HepG2 (cell line): ENCODE measurements around the gene TSEN34. TPM values are rescaled to one million over a fixed set of nuclear protein-coding genes. Genes with fewer than 3 reads are reported as not detected.

Experiments used
- AKAP8 ChIP-seq: sonication (generic); formaldehyde crosslinking; IDR thresholded peaks from 2 replicates; pipeline ENCODE4 v1.5.1; 2020; ENCODE audit warnings: mild to moderate bottlenecking, missing genetic modification reagents
- CCDC6 ChIP-seq: sonication (generic); formaldehyde crosslinking; IDR thresholded peaks from 2 replicates; pipeline ENCODE4 v1.8.1; 2022; ENCODE audit warnings: mild to moderate bottlenecking, missing genetic modification reagents, moderate library complexity
- CEBPB ChIP-seq: IDR thresholded peaks from 2 replicates; pipeline ENCODE4 v1.6.1; 2011; ENCODE audit warnings: low read depth, low read length, improper control_type of control experiment, borderline replicate concordance
- CREB1 ChIP-seq, 2 experiments: fragments of 450-650 bp in 1 of 2; IDR thresholded peaks; 2 replicates each; pipeline ENCODE4 v1.6.1; 2016 to 2017; ENCODE audit warnings: control low read depth in 1 of 2, mild to moderate bottlenecking in 1 of 2, missing compliant biosample characterization in 1 of 2, missing genetic modification characterization in 1 of 2
- GABPB1 ChIP-seq: IDR thresholded peaks from 2 replicates; pipeline ENCODE4 v1.6.1; 2016; ENCODE audit warnings: mild to moderate bottlenecking, missing genetic modification reagents, moderate library complexity, missing compliant biosample characterization
- HDAC6 ChIP-seq: fragments of 200-600 bp; sonication (generic); IDR thresholded peaks from 2 replicates; pipeline ENCODE4 v1.7.0; 2017; ENCODE audit warnings: mild to moderate bottlenecking, antibody characterized with exemption, low read length, low read depth
- HOXA3 ChIP-seq: sonication (generic); formaldehyde crosslinking; IDR thresholded peaks from 2 replicates; pipeline ENCODE4 v1.5.0; 2020; ENCODE audit warnings: missing genetic modification reagents
- KDM2A ChIP-seq: sonication (generic); formaldehyde crosslinking; IDR thresholded peaks from 2 replicates; pipeline ENCODE4 v1.4.0; 2020; ENCODE audit warnings: low read depth, missing genetic modification reagents, borderline replicate concordance
- NCOR1 ChIP-seq: fragments of 200-600 bp; sonication (generic); IDR thresholded peaks from 2 replicates; pipeline ENCODE4 v1.7.0; 2017; ENCODE audit warnings: antibody characterized with exemption, low read length, borderline replicate concordance
- PCBP1 ChIP-seq: fragments of 200-400 bp; formaldehyde crosslinking; IDR thresholded peaks from 2 replicates; pipeline ENCODE4 v1.6.1; 2017; ENCODE audit warnings: mild to moderate bottlenecking, low read depth, low read length, borderline replicate concordance
- PHF21A ChIP-seq: sonication (generic); formaldehyde crosslinking; IDR thresholded peaks from 2 replicates; pipeline ENCODE4 v1.5.0; 2020; ENCODE audit warnings: mild to moderate bottlenecking, missing genetic modification reagents
- RBFOX2 ChIP-seq: fragments of 200-400 bp; formaldehyde crosslinking; IDR thresholded peaks from 2 replicates; pipeline ENCODE4 v1.6.1; 2017; ENCODE audit warnings: low read depth, mild to moderate bottlenecking, low read length
- SNAPC2 ChIP-seq: sonication (generic); formaldehyde crosslinking; IDR thresholded peaks from 2 replicates; pipeline ENCODE4 v1.8.1; 2022; ENCODE audit warnings: mild to moderate bottlenecking, missing genetic modification reagents
- ZNF569 ChIP-seq: sonication (generic); formaldehyde crosslinking; IDR thresholded peaks from 2 replicates; pipeline ENCODE4 v1.5.0; 2020; ENCODE audit warnings: mild to moderate bottlenecking, missing genetic modification reagents, moderate library complexity, borderline replicate concordance
- ZNF607 ChIP-seq: sonication (generic); formaldehyde crosslinking; IDR thresholded peaks from 2 replicates; pipeline ENCODE4 v1.5.1; 2020; ENCODE audit warnings: missing genetic modification reagents, mild to moderate bottlenecking, borderline replicate concordance
- ZNF616 ChIP-seq: sonication (generic); formaldehyde crosslinking; IDR thresholded peaks from 2 replicates; pipeline ENCODE4 v1.5.0; 2020; ENCODE audit warnings: low read depth, mild to moderate bottlenecking, missing genetic modification reagents
- polyA plus RNA-seq, 8 experiments: library from polyadenylated mRNA; depleted of rRNA in 3 of 8; stranded (reverse) in 7 of 8; unstranded in 1 of 8; fragments of >200 nt; fragmentation: Illumina TruSeq in 4 of 8; extraction: Trizol in 4 of 8; gene quantifications; 2 replicates each; pipeline versions ENCODE4 v1.2.1 to v1.2.3, GENCODE V29; 2011 to 2016; ENCODE audit warnings: low read depth in 4 of 8, missing spikeins in 1 of 8, mixed read lengths in 1 of 8; ENCODE audit not compliant: insufficient read depth in 1 of 8
- total RNA-seq, 5 experiments: library from RNA; depleted of rRNA; stranded (reverse); fragments of >200 nt; fragmentation: Illumina TruSeq; extraction: Trizol; gene quantifications; 2 replicates each; pipeline ENCODE4 v1.2.3, GENCODE V29; 2016; ENCODE audit warnings: low read depth in 1 of 5
- TF ChIP-seq, protein P1 (sequence below): sonication (generic); formaldehyde crosslinking; IDR thresholded peaks from 2 replicates; pipeline ENCODE4 v1.9.0; 2021; ENCODE audit warnings: missing genetic modification reagents, borderline replicate concordance
- TF ChIP-seq, protein P2 (sequence below): IDR thresholded peaks from 2 replicates; pipeline ENCODE4 v1.6.1; 2016; ENCODE audit warnings: low read depth
- TF ChIP-seq, protein P3 (sequence below): sonication (generic); formaldehyde crosslinking; IDR thresholded peaks from 2 replicates; pipeline ENCODE4 v1.5.0; 2020; ENCODE audit warnings: missing genetic modification reagents, mild to moderate bottlenecking, borderline replicate concordance
- TF ChIP-seq, protein P4 (sequence below): sonication (generic); formaldehyde crosslinking; IDR thresholded peaks from 2 replicates; pipeline ENCODE4 v1.4.0; 2020; ENCODE audit warnings: mild to moderate bottlenecking, missing genetic modification reagents, borderline replicate concordance
- TF ChIP-seq, protein P5 (sequence below): sonication (generic); formaldehyde crosslinking; IDR thresholded peaks from 2 replicates; pipeline ENCODE4 v1.4.0; 2020; ENCODE audit warnings: missing genetic modification reagents, mild to moderate bottlenecking, borderline replicate concordance

TSEN34 gene
- total and polyA plus RNA-seq, 2 of the 13 experiments (the other 11 are each of a cell fraction or from before 2014, with no cell fraction given) = 55.1 to 65.4 TPM

DNA sequence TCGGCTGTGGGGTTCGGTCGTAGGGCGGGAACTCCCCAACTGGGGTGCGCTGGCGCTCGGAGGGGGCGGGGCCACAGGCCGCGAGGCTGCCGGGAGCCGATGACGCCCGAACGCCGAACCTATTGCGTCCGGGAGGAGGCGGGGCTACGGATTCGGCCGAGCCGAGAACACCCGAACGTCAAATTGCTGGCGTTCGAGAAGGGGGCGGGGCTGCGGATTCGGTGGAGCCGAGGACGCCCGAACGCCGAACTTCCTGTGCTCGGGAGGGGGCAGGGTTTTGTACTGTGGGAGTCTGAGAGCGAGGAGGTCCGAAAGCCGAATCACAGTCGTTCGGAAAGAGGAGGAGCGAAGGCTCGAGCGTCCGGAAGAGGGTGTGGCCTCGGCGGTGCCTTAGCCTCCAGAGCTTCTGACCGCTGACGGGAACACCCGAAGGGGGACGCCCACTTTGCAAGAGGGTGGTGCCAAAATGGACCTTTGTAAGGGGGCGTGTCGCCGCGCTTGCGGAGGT lies 551 bp upstream of the TSEN34 start (continued):
- TF ChIP-seq, protein P1, sequence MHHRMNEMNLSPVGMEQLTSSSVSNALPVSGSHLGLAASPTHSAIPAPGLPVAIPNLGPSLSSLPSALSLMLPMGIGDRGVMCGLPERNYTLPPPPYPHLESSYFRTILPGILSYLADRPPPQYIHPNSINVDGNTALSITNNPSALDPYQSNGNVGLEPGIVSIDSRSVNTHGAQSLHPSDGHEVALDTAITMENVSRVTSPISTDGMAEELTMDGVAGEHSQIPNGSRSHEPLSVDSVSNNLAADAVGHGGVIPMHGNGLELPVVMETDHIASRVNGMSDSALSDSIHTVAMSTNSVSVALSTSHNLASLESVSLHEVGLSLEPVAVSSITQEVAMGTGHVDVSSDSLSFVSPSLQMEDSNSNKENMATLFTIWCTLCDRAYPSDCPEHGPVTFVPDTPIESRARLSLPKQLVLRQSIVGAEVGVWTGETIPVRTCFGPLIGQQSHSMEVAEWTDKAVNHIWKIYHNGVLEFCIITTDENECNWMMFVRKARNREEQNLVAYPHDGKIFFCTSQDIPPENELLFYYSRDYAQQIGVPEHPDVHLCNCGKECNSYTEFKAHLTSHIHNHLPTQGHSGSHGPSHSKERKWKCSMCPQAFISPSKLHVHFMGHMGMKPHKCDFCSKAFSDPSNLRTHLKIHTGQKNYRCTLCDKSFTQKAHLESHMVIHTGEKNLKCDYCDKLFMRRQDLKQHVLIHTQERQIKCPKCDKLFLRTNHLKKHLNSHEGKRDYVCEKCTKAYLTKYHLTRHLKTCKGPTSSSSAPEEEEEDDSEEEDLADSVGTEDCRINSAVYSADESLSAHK (CRISPR knock-in tag) = no peak
- TF ChIP-seq, protein P2, sequence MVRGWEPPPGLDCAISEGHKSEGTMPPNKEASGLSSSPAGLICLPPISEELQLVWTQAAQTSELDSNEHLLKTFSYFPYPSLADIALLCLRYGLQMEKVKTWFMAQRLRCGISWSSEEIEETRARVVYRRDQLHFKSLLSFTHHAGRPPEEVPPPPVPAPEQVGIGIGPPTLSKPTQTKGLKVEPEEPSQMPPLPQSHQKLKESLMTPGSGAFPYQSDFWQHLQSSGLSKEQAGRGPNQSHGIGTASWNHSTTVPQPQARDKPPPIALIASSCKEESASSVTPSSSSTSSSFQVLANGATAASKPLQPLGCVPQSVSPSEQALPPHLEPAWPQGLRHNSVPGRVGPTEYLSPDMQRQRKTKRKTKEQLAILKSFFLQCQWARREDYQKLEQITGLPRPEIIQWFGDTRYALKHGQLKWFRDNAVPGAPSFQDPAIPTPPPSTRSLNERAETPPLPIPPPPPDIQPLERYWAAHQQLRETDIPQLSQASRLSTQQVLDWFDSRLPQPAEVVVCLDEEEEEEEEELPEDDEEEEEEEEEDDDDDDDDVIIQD (CRISPR knock-in tag) = no peak
- TF ChIP-seq ZNF569 = no peak
- TF ChIP-seq CCDC6 (CRISPR knock-in tag) = peak; percentile 54; the same call in 1 of the 2 replicates
- TF ChIP-seq KDM2A (CRISPR knock-in tag) = peak; percentile 3; the same call in 1 of the 2 replicates
- no peak for TF ChIP-seq SNAPC2
- TF ChIP-seq, protein P3, sequence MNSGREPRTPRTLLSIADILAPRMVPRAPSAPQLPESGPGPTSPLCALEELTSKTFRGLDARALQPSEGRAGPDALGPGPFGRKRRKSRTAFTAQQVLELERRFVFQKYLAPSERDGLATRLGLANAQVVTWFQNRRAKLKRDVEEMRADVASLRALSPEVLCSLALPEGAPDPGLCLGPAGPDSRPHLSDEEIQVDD = 0 out of 2 replicates have a peak, but pooled peaks have one; percentile 6
- TF ChIP-seq, protein P4, sequence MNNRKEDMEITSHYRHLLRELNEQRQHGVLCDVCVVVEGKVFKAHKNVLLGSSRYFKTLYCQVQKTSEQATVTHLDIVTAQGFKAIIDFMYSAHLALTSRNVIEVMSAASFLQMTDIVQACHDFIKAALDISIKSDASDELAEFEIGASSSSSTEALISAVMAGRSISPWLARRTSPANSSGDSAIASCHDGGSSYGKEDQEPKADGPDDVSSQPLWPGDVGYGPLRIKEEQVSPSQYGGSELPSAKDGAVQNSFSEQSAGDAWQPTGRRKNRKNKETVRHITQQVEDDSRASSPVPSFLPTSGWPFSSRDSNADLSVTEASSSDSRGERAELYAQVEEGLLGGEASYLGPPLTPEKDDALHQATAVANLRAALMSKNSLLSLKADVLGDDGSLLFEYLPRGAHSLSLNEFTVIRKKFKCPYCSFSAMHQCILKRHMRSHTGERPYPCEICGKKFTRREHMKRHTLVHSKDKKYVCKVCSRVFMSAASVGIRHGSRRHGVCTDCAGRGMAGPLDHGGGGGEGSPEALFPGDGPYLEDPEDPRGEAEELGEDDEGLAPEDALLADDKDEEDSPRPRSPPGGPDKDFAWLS (CRISPR knock-in tag) = no peak
- TF ChIP-seq CEBPB = peak; percentile 22; the same call in 1 of the 2 replicates
- TF ChIP-seq PCBP1 = 0 out of 2 replicates have a peak, but pooled peaks have one; percentile 54
- TF ChIP-seq ZNF607 = 0 out of 2 replicates have a peak, but pooled peaks have one; percentile 12
- TF ChIP-seq RBFOX2 = peak; percentile 79
- peak; percentile 17; the same call in 1 of the 2 replicates for TF ChIP-seq NCOR1
- peak; percentile 27; the same call in 1 of the 2 replicates for TF ChIP-seq PHF21A (CRISPR knock-in tag)
- TF ChIP-seq CREB1 (IDR thresholded peaks at IDR 0.05) = no peak
- TF ChIP-seq CREB1 (CRISPR knock-in tag; IDR thresholded peaks at IDR 0.05) = peak; percentile 48; the same call in 1 of the 2 replicates
- peak; percentile 70; the same call in 1 of the 2 replicates for TF ChIP-seq GABPB1 (CRISPR knock-in tag)
- TF ChIP-seq ZNF616 (CRISPR knock-in tag) = 0 out of 2 replicates have a peak, but pooled peaks have one; percentile 3
- TF ChIP-seq, protein P5, sequence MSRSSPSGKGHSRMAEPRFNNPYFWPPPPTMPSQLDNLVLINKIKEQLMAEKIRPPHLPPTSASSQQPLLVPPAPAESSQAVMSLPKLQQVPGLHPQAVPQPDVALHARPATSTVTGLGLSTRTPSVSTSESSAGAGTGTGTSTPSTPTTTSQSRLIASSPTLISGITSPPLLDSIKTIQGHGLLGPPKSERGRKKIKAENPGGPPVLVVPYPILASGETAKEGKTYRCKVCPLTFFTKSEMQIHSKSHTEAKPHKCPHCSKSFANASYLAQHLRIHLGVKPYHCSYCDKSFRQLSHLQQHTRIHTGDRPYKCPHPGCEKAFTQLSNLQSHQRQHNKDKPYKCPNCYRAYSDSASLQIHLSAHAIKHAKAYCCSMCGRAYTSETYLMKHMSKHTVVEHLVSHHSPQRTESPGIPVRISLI (CRISPR knock-in tag) = no peak
- no peak for TF ChIP-seq AKAP8
- TF ChIP-seq HOXA3 = peak; percentile 43
- no peak for TF ChIP-seq HDAC6
